ENCODE data around the gene DLG2.

DNA sequence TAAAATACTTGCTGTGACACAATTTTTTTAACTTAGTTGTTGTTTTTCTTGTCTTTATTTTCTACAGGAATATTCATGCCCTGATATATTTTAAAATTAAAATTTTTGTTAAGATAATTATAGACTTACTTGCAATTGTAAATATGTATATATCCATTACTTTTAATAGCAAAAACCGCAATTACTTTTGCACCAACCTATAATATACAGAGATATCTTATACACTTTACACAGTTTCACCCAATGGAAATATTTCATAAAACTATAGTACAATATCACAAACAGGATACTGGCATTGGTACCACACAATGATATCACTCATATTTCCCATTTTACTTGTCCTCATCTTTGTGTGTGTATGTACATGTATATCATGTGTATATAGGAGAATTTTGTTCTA is 188.8 kb downstream of the DLG2 start:
- TF ChIP-seq, protein P1, sequence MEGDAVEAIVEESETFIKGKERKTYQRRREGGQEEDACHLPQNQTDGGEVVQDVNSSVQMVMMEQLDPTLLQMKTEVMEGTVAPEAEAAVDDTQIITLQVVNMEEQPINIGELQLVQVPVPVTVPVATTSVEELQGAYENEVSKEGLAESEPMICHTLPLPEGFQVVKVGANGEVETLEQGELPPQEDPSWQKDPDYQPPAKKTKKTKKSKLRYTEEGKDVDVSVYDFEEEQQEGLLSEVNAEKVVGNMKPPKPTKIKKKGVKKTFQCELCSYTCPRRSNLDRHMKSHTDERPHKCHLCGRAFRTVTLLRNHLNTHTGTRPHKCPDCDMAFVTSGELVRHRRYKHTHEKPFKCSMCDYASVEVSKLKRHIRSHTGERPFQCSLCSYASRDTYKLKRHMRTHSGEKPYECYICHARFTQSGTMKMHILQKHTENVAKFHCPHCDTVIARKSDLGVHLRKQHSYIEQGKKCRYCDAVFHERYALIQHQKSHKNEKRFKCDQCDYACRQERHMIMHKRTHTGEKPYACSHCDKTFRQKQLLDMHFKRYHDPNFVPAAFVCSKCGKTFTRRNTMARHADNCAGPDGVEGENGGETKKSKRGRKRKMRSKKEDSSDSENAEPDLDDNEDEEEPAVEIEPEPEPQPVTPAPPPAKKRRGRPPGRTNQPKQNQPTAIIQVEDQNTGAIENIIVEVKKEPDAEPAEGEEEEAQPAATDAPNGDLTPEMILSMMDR (conservative IDR thresholded peaks at IDR 0.05; ENCODE audit: low read depth, low read length) = no peak
- no peak for TF ChIP-seq RCOR1 (IDR thresholded peaks at IDR 0.05; ENCODE audit: insufficient replicate concordance, low read length)
- TF ChIP-seq CHD1 (IDR thresholded peaks at IDR 0.05; ENCODE audit: low read depth, low read length) = no peak
- TF ChIP-seq, protein P2, sequence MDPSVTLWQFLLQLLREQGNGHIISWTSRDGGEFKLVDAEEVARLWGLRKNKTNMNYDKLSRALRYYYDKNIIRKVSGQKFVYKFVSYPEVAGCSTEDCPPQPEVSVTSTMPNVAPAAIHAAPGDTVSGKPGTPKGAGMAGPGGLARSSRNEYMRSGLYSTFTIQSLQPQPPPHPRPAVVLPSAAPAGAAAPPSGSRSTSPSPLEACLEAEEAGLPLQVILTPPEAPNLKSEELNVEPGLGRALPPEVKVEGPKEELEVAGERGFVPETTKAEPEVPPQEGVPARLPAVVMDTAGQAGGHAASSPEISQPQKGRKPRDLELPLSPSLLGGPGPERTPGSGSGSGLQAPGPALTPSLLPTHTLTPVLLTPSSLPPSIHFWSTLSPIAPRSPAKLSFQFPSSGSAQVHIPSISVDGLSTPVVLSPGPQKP (IDR thresholded peaks at IDR 0.05; ENCODE audit: borderline replicate concordance, low read depth, low read length) = no peak

Data from IMR-90 (cell line).